ENCODE measurements around the gene MB21D2. TPM values are rescaled to one million over a fixed set of nuclear protein-coding genes. Genes with fewer than 3 reads are reported as not detected.

The MB21D2 gene
- total and polyA plus RNA-seq, 2 of the 8 experiments (the other 6 are each of a cell fraction or from before 2014, with no cell fraction given), result 10.0 to 21.0 TPM

GRCh38 chr3:192830291-192831110 is 87.2 kb downstream of the MB21D2 start:
- Histone ChIP-seq H4K91ac (replicated peaks; ENCODE audit: insufficient read length, low read length) (no peak overlapping the region), H2AFZ (ENCODE audit: low read length) (no peak overlapping the region), H3K23me2 (ENCODE audit: low read depth, low read length) (no peaks in the 10 kb centered on the region; the same call in 1 of the 2 replicates), H3K27ac (ENCODE audit: low read depth, low read length) (no peak overlapping the region), H3K27me3 (replicated peaks in 1 of 4; ENCODE audit: control insufficient read depth in 3 of 4, extremely low read depth in 1 of 4, insufficient read depth in 3 of 4, low read length in 3 of 4) (no peaks in the 10 kb centered on the region), H4K20me1 (replicated peaks in 1 of 2; ENCODE audit: control insufficient read depth in 1 of 2, insufficient read depth in 2 of 2, low read length in 2 of 2) (peaks cover 0 to 2% of the 10 kb centered on the region in 2 experiments), H3K79me1 (ENCODE audit: low read depth, low read length) (peaks cover 12% of the 10 kb centered on the region), H2BK12ac (ENCODE audit: low read depth, low read length) (no peak overlapping the region), H3K14ac (ENCODE audit: insufficient read length) (no peak overlapping the region), H3K4me1 (replicated peaks in 1 of 4; ENCODE audit: control insufficient read depth in 3 of 4, insufficient read depth in 4 of 4, low read length in 3 of 4) (peaks cover 0 to 7% (median 3%) of the 10 kb centered on the region in 4 experiments; a peak in 2 of 7 replicates), H3K4me2 (ENCODE audit: insufficient read depth in 1 of 2, low read depth in 2 of 2, low read length in 2 of 2) (no peak overlapping the region), H4K8ac (ENCODE audit: extremely low read depth, insufficient read depth, low read length) (no peak overlapping the region), H3K9me3 (ENCODE audit: insufficient read depth in 2 of 2, low read depth in 1 of 2, low read length in 1 of 2) (no peaks in the 10 kb centered on the region), H3K36me3 (ENCODE audit: control insufficient read depth in 2 of 4, insufficient read depth in 4 of 4, low read length in 3 of 4) (no peaks in the 10 kb centered on the region), H2BK15ac (ENCODE audit: low read length) (no peak overlapping the region), H2AK5ac (ENCODE audit: low read depth, low read length) (no peak overlapping the region), H2BK5ac (ENCODE audit: low read depth, low read length) (no peak overlapping the region), H3K9ac (replicated peaks in 1 of 4; ENCODE audit: extremely low read depth in 1 of 4, low read depth in 3 of 4, low read length in 3 of 4) (no peak overlapping the region), H4K5ac (ENCODE audit: insufficient read length, low read depth, low read length) (no peak overlapping the region), H3K56ac (replicated peaks; ENCODE audit: insufficient read length, low read depth, low read length) (no peak overlapping the region), H3K18ac (ENCODE audit: extremely low read depth, low read length) (no peak overlapping the region), H2BK20ac (ENCODE audit: low read length) (no peak overlapping the region), H3K79me2 (ENCODE audit: control insufficient read depth in 1 of 2, insufficient read depth in 2 of 2, low read length in 2 of 2) (peaks cover 3 to 51% of the 10 kb centered on the region in 2 experiments; a peak in 3 of 4 replicates), H3K23ac (ENCODE audit: insufficient read length) (no peak overlapping the region), H3K4ac (replicated peaks; ENCODE audit: insufficient read length, low read depth, low read length) (no peak overlapping the region), H3K4me3 (ENCODE audit: extremely low read depth in 1 of 4, insufficient read depth in 2 of 4, low read depth in 3 of 4, low read length in 4 of 4) (no peak overlapping the region), H2BK120ac (replicated peaks; ENCODE audit: low read depth, low read length) (no peak overlapping the region)
- CTCF ChIA-PET (ENCODE audit: partially characterized antibody), result interaction anchor here (1.4 kb wide), 1 partner anchor 211 kb away, joined by 5 read pairs; no protein-coding TSS in a partner anchor
- 91% methylated on average over 7 of the region's 7 CpGs; no CpG with 5 or more reads in 1 of the 2 experiments for WGBS, 2 experiments (ENCODE audit: extremely low coverage in 1 of 2, insufficient coverage in 1 of 2, insufficient read length in 1 of 2, insufficient replicate concordance in 2 of 2, low coverage in 1 of 2, low lambda C conversion rate in 2 of 2, missing lambda C conversion rate in 1 of 2)
- FAIRE-seq (no peak), DNase-seq (ENCODE audit: low read depth in 1 of 2, low spot score in 2 of 2) (no peak)
- POLR2A ChIA-PET (ENCODE audit: partially characterized antibody), result no interaction called here
- no peak for TF ChIP-seq NANOG (IDR thresholded peaks at IDR 0.05; ENCODE audit: insufficient read depth, low read depth, low read length, poor library complexity, severe bottlenecking)
- TF ChIP-seq BCL11A (IDR thresholded peaks at IDR 0.05; ENCODE audit: low read depth in 2 of 2, low read length in 2 of 2), result no peak
- TF ChIP-seq RNF2 (IDR thresholded peaks at IDR 0.05; ENCODE audit: borderline replicate concordance, low read depth, low read length, missing control alignments, poor library complexity, severe bottlenecking), result no peak
- no peak for TF ChIP-seq JUND (IDR thresholded peaks at IDR 0.05; ENCODE audit: low read length)
- TF ChIP-seq RAD21 (IDR thresholded peaks at IDR 0.05 in 1 of 2, conservative IDR thresholded peaks at IDR 0.05 in 1 of 2; ENCODE audit: low read depth in 2 of 2, low read length in 2 of 2), result no peak
- no peak for TF ChIP-seq KDM1A (IDR thresholded peaks at IDR 0.05; ENCODE audit: borderline replicate concordance, low read length)
- no peak for TF ChIP-seq CTCF (IDR thresholded peaks at IDR 0.05; ENCODE audit: control extremely low read depth in 1 of 3, insufficient read depth in 1 of 3, low read depth in 1 of 3, low read length in 3 of 3)
- no peak for TF ChIP-seq GTF2F1 (IDR thresholded peaks at IDR 0.05; ENCODE audit: borderline replicate concordance, low read depth, low read length)

Data from H1 (cell line).